PC-3 (cell line): ENCODE measurements around the gene ALG9. TPM values are rescaled to one million over a fixed set of nuclear protein-coding genes. Genes with fewer than 3 reads are reported as not detected.

Experiments
- ATAC-seq: fragments of 200-7000 bp; cut with Tn5 transposase; 2 replicates; pipeline ENCODE4 v1.9.1; 2020; ENCODE audit warnings: mild to moderate bottlenecking, moderate library complexity
- BruUV-seq: library from RNA; stranded (reverse); fragments of 400-500 nt; replicated peaks from 2 replicates; lab custom pipeline; 2021; lab: Mats Ljungman, UMichigan
- CTCF ChIA-PET: fragments of 300-600 bp; sonication (Branson Sonifier 250); formaldehyde crosslinking; loops from one replicate; lab custom pipeline; 2022; ENCODE audit warnings: antibody characterized with exemption; lab: Charles Lee
- POLR2A ChIA-PET: fragments of 300-600 bp; sonication (Branson Sonifier 250); formaldehyde crosslinking; loops from one replicate; lab custom pipeline; 2022; ENCODE audit warnings: antibody characterized with exemption; ENCODE audit not compliant: unreplicated experiment; lab: Charles Lee
- DNase-seq: peaks from one replicate; pipeline ENCODE4 v3.0.0-alpha.2; 2015
- H2AFZ ChIP-seq: fragments of 300-600 bp; sonication (generic); 2 replicates; pipeline ENCODE4 v1.6.0; 2016; ENCODE audit warnings: antibody characterized with exemption, low read length
- H3F3A ChIP-seq: fragments of 300-600 bp; sonication (generic); one replicate; pipeline ENCODE4 v1.6.0; 2017; ENCODE audit warnings: antibody characterized with exemption, low read length, control low read depth, mild to moderate bottlenecking; ENCODE audit not compliant: unreplicated experiment
- H3K27ac ChIP-seq: fragments of 300-600 bp; sonication (generic); 2 replicates; pipeline ENCODE4 v1.5.1; 2016; ENCODE audit warnings: mild to moderate bottlenecking, low read length
- H3K27me3 ChIP-seq: fragments of 300-600 bp; sonication (generic); 2 replicates; pipeline ENCODE4 v1.6.1; 2016; ENCODE audit warnings: low read length, mixed read lengths
- H3K36me3 ChIP-seq: fragments of 300-600 bp; sonication (generic); 2 replicates; pipeline ENCODE4 v1.6.1; 2016; ENCODE audit warnings: low read depth, mixed run types, low read length, mixed read lengths
- H3K4me1 ChIP-seq: fragments of 300-600 bp; sonication (generic); 2 replicates; pipeline ENCODE4 v1.5.1; 2016; ENCODE audit warnings: low read length; ENCODE audit not compliant: insufficient read depth
- H3K4me2 ChIP-seq: fragments of 300-600 bp; sonication (generic); 2 replicates; pipeline ENCODE4 v1.6.0; 2016; ENCODE audit warnings: low read length
- H3K4me3 ChIP-seq: fragments of 300-600 bp; sonication (generic); 2 replicates; pipeline ENCODE4 v1.5.1; 2016; ENCODE audit warnings: mild to moderate bottlenecking, low read length, mixed read lengths
- H3K79me2 ChIP-seq: fragments of 300-600 bp; sonication (generic); 2 replicates; pipeline ENCODE4 v1.6.1; 2017; ENCODE audit warnings: low read length, mixed read lengths
- H3K9ac ChIP-seq: fragments of 300-600 bp; sonication (generic); 2 replicates; pipeline ENCODE4 v1.6.0; 2016; ENCODE audit warnings: mild to moderate bottlenecking, low read length
- H3K9me2 ChIP-seq: fragments of 300-600 bp; sonication (generic); replicated peaks from 2 replicates; pipeline ENCODE4 v1.6.1; 2016; ENCODE audit warnings: mixed run types, low read length, mixed read lengths
- H3K9me3 ChIP-seq: fragments of 300-600 bp; sonication (generic); 2 replicates; pipeline ENCODE4 v1.6.1; 2016; ENCODE audit warnings: low read length, mixed read lengths
- H4K20me1 ChIP-seq: fragments of 300-600 bp; sonication (generic); 2 replicates; pipeline ENCODE4 v1.6.1; 2016; ENCODE audit warnings: low read length, mixed read lengths
- EZH2 ChIP-seq: fragments of 300-600 bp; sonication (generic); IDR thresholded peaks from one replicate; pipeline ENCODE4 v1.6.1; 2017; ENCODE audit warnings: antibody characterized with exemption, mild to moderate bottlenecking, low read length; ENCODE audit not compliant: unreplicated experiment
- EZH2phosphoT487 ChIP-seq: fragments of 300-600 bp; sonication (generic); IDR thresholded peaks from 2 replicates; pipeline ENCODE4 v1.6.1; 2018; ENCODE audit warnings: mild to moderate bottlenecking, antibody characterized with exemption, low read length, borderline replicate concordance
- intact Hi-C: fragments of 100-400 bp; cut with micrococcal nuclease; formaldehyde crosslinking; loops from 2 replicates; pipeline ENCODE4 v1.9.0; 2023
- total RNA-seq: library from RNA; depleted of rRNA; stranded (reverse); fragments of >200 nt; gene quantifications from 2 replicates; pipeline ENCODE4 v1.2.3, GENCODE V29; 2014
- TF ChIP-seq, protein P1 (sequence below): fragments of 300-600 bp; sonication (generic); conservative IDR thresholded peaks from 2 replicates; pipeline ENCODE4 v1.5.1; 2017; ENCODE audit warnings: antibody characterized with exemption, low read depth, mild to moderate bottlenecking, low read length

Gene ALG9
- total RNA-seq, 1 experiment from 2014 or later: 34.3 TPM

GRCh38 chr11:111815489-111815888 lies 55.9 kb downstream of the ALG9 start:
- Histone ChIP-seq H3K4me1 (no peaks in the 10 kb centered on the region), H3K4me2 (no peak overlapping the region), H3K4me3 (no peak overlapping the region), H3K36me3 (no peaks in the 10 kb centered on the region), H3K79me2 (no peaks in the 10 kb centered on the region), H3F3A (no peaks in the 10 kb centered on the region), H3K9me2 (no peaks in the 10 kb centered on the region), H3K27ac (no peak overlapping the region), H3K9ac (no peak overlapping the region), H2AFZ (no peak overlapping the region), H3K27me3 (no peaks in the 10 kb centered on the region), H4K20me1 (no peaks in the 10 kb centered on the region), H3K9me3 (no peaks in the 10 kb centered on the region)
- BruUV-seq: no TSS peak
- intact Hi-C loops: no loop called here
- no peak for DNase-seq
- ChIA-PET CTCF (no interaction called here), POLR2A (no interaction called here)
- TF ChIP-seq EZH2phosphoT487 (no peak), EZH2 (no peak)
- TF ChIP-seq, protein P1, sequence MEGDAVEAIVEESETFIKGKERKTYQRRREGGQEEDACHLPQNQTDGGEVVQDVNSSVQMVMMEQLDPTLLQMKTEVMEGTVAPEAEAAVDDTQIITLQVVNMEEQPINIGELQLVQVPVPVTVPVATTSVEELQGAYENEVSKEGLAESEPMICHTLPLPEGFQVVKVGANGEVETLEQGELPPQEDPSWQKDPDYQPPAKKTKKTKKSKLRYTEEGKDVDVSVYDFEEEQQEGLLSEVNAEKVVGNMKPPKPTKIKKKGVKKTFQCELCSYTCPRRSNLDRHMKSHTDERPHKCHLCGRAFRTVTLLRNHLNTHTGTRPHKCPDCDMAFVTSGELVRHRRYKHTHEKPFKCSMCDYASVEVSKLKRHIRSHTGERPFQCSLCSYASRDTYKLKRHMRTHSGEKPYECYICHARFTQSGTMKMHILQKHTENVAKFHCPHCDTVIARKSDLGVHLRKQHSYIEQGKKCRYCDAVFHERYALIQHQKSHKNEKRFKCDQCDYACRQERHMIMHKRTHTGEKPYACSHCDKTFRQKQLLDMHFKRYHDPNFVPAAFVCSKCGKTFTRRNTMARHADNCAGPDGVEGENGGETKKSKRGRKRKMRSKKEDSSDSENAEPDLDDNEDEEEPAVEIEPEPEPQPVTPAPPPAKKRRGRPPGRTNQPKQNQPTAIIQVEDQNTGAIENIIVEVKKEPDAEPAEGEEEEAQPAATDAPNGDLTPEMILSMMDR: no peak
- ATAC-seq: peak; percentile 20

- no peaks in the 10 kb centered on the region for H3K4me1 ChIP-seq
- DNase-seq: no peak
- no peaks in the 10 kb centered on the region for H3F3A ChIP-seq
- no peaks in the 10 kb centered on the region for H3K9me3 ChIP-seq
- BruUV-seq: no TSS peak
- H3K9ac ChIP-seq: no peak overlapping the region
- no peak overlapping the region for H3K27ac ChIP-seq
- ChIA-PET POLR2A (no interaction called here), CTCF (no interaction called here)
- no peaks in the 10 kb centered on the region for H3K79me2 ChIP-seq
- no peak overlapping the region for H2AFZ ChIP-seq
- no peak overlapping the region for H3K4me2 ChIP-seq
- no peaks in the 10 kb centered on the region for H3K36me3 ChIP-seq
- H4K20me1 ChIP-seq: no peaks in the 10 kb centered on the region
- ATAC-seq: no peak
- H3K9me2 ChIP-seq: no peaks in the 10 kb centered on the region
- H3K27me3 ChIP-seq: no peaks in the 10 kb centered on the region
- TF ChIP-seq, protein P1: no peak
- TF ChIP-seq EZH2phosphoT487 (no peak), EZH2 (no peak)
- H3K4me3 ChIP-seq: no peak overlapping the region
- intact Hi-C loops: no loop called here
Measured at GRCh38 chr11:111814557-111815320, 56.6 kb downstream of the ALG9 start.

DNA sequence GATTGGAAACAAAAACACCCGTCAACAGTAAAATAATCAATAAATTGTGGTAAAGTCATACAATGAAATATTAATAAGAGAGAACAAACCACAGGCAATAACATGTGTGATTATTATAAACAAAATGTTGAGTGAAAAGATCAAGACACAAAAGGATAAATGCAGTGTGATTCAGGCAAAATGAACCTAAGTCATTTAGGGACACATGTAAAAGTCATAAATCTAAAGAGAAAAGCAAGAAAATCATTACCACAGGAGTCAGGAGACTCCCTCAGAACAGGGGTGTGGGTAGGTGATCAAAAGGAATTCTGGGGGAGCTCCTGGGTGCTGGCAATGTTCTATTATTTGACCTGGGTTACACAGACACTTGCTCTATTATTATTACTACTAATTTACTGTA lies 57.3 kb downstream of the ALG9 start:
- Histone ChIP-seq H3K79me2 (no peaks in the 10 kb centered on the region), H3F3A (no peaks in the 10 kb centered on the region), H3K36me3 (no peaks in the 10 kb centered on the region), H3K27ac (no peak overlapping the region), H3K9ac (no peak overlapping the region), H2AFZ (no peak overlapping the region), H3K27me3 (no peaks in the 10 kb centered on the region), H3K9me3 (no peaks in the 10 kb centered on the region), H3K9me2 (no peaks in the 10 kb centered on the region), H3K4me3 (no peak overlapping the region), H3K4me1 (no peaks in the 10 kb centered on the region), H4K20me1 (no peaks in the 10 kb centered on the region), H3K4me2 (no peak overlapping the region)
- DNase-seq (no peak), ATAC-seq (no peak)
- no TSS peak for BruUV-seq
- TF ChIP-seq EZH2 (no peak), EZH2phosphoT487 (no peak)
- TF ChIP-seq, protein P1: no peak
- intact Hi-C loops: no loop called here
- CTCF ChIA-PET: no interaction called here
- POLR2A ChIA-PET: no interaction called here
